GM12891 (cell line): Measurements from ENCODE around the gene KCTD1.

ENCODE experiments used
- DNase-seq: peaks from one replicate; pipeline ENCODE4 v3.0.0; 2011; ENCODE audit warnings: low spot score; ENCODE audit not compliant: insufficient read length
- FAIRE-seq: peaks from 2 replicates; lab custom pipeline; 2011; peaks lifted over from hg19 to GRCh38; lab: Jason Lieb, UNC
- PAX5 ChIP-seq: IDR thresholded peaks from 2 replicates; pipeline ENCODE4 v1.6.1; 2011; ENCODE audit warnings: low read length, moderate library complexity, mild to moderate bottlenecking; ENCODE audit not compliant: insufficient read depth, severe bottlenecking
- POLR2A ChIP-seq: IDR thresholded peaks from 2 replicates; pipeline ENCODE4 v1.6.1; 2011; ENCODE audit warnings: low read depth, low read length, control low read depth
- POLR2AphosphoS5 ChIP-seq: IDR thresholded peaks from 2 replicates; pipeline ENCODE4 v1.6.1; 2011; ENCODE audit warnings: low read depth, low read length, control low read depth
- POU2F2 ChIP-seq: IDR thresholded peaks from 2 replicates; pipeline ENCODE4 v1.6.1; 2011; ENCODE audit warnings: low read depth, mild to moderate bottlenecking, control low read depth, low read length, moderate library complexity
- SPI1 ChIP-seq: IDR thresholded peaks from 2 replicates; pipeline ENCODE4 v1.6.1; 2011; ENCODE audit warnings: low read depth, low read length, control low read depth
- TAF1 ChIP-seq: IDR thresholded peaks from 2 replicates; pipeline ENCODE4 v1.6.1; 2011; ENCODE audit warnings: low read depth, low read length, control low read depth

KCTD1 gene

DNA sequence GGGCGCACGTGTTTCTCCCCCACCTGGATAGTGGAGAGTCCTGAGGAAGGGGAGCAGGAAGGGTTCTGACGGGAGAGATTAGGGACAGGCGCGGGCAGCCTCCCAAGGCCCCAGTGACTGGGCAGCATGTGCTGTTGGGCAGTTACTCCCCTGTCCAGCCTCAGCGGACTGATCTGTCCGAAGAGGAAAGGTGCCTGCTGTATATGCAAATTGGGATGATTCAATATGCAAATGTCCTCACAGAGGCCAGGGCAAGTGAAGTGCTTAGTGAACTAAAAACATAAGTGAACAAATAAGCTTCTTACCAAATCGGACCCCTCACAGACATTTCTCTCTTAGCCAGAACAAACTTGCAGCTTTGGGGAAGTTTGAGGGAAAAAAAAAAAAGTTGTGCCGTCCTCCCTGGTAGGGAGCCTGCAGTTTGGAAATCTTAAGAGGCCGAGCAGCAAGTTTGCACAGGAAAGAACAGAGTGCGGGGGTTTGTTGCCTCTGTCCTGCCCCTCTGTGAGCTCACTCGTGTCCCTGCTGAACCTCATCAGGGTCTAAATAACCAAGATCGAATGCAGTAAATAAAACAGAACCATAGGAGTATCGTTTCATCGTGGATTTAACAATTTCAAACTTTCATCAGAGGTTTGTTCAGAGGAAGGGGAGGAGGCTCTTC is 141.4 kb downstream of the KCTD1 start:
- DNase-seq: no peak
- no peak for FAIRE-seq
- peak; percentile 94 for TF ChIP-seq POU2F2
- TF ChIP-seq POLR2AphosphoS5: no peak

DNA sequence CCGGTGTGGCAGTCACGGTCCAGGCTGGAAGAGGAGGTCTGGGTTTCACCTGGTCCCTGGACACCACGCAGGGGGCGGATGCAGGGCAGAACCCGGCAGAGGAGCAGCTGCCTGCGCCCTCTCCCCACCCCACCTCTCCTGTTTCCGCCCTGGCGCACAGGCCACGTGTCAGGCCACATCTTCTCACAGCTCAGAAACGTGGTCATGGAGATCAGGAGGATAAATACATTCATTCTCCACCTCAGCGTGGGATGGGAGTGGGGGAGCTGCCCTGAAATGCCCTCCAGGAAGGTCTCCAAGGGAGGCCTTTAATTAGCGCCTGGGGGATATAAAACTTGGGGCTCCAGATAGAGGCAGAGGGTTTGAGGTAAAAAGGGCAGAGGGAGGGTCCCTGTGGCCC is 142.0 kb downstream of the KCTD1 start:
- FAIRE-seq: no peak
- DNase-seq: no peak
- no peak for TF ChIP-seq POLR2AphosphoS5
- no peak for TF ChIP-seq PAX5
- TF ChIP-seq TAF1: no peak
- no peak for TF ChIP-seq POLR2A
- TF ChIP-seq POU2F2: no peak
- no peak for TF ChIP-seq SPI1

DNA sequence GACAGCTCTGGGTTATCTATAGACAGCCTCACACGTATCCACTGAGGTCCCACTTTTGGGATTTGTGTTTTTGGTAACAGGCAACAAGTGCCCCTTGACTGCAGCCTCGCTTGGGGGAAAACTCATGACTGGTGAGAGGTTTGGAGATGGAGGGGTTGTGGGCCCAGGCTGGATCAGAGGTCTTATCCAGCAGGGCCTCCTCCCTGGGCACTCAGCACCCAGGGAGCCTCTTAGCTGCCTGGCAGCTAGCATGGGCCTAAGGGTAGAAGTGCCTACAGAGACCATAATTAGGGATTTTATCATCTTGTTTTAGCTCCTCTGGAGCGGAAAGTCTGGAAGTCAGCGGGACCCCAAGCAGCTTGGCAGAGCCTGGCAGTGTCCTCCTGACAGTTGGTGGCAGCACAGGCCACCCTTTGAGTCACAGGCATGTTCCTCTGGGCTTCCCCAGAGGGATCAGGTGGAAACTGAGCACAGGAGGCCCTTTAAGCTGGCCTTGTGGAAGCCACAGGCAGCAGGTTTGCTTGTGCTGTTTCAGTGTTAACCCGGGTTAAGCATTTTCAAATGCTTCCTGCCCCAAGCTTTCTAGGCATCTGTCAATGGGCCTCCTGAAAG is 143.1 kb downstream of the KCTD1 start:
- DNase-seq (peak; percentile 37), FAIRE-seq (peak; percentile 87)

More for the DNA sequence above, 143.1 kb downstream of the KCTD1 start:
- TF ChIP-seq POU2F2 (no peak), POLR2AphosphoS5 (no peak), SPI1 (no peak), PAX5 (no peak), POLR2A (no peak), TAF1 (no peak)
